ENCODE results near the gene FAM156B.
"Not testable (repeated sequence)": the region's sequence is repeated elsewhere in the genome, so short reads cannot be mapped to it uniquely, and the experiment has no call there.

FAM156B gene, protein sequence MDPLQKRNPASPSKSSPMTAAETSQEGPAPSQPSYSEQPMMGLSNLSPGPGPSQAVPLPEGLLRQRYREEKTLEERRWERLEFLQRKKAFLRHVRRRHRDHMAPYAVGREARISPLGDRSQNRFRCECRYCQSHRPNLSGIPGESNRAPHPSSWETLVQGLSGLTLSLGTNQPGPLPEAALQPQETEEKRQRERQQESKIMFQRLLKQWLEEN

GRCh38 chrX:52896855-52897709 is at the start of gene FAM156B:
TSS of gene FAM156B (plus strand) at chrX:52897330. CDS start at chrX:52907226, 9,896 bp downstream.
- H3K27ac Mint-ChIP-seq; H3K27me3 Mint-ChIP-seq; H3K4me1 Mint-ChIP-seq (ENCODE audit: low read depth); DNase-seq; H3K9me3 Mint-ChIP-seq; H3K4me3 Mint-ChIP-seq; H3K36me3 Mint-ChIP-seq (ENCODE audit: low read depth): not testable (repeated sequence)

DNA sequence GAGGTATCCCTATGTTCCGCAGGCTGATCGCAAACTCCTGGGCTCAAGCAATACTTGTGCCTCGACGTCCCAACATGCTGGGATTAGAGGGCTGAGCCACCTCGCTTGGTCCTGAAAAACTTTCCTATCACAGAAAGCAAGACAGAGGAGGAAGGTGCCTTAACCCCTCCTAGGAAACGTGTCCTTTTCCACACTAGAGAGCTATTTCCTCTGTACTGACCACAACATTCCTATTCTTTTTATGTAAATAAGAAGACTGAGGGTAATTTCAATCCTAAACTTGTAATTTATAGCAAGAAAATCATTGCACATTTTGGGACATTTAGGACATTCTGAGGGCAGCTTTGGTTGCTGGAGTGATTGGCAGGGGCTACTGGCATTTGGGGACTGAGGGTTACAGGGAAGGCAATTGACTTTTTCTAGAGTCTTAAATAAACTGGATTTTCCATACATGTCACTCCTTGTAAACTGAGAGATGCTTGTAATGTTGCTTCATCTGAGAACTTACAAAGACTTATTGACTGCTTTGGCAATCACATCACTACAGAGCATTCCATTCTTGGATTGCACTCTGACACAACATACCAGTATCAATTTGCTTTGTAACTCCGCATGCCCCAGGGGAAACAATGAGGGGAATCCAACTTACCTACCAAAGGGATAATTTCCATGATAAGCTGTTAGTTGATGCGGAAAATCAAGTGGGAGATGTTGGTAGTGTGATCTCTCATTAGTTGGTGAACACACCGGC is 44.8 kb upstream of the FAM156B start:
- Mint-ChIP-seq H3K4me1 (ENCODE audit: low read depth) (no peaks in the 10 kb centered on the region), H3K9me3 (no peaks in the 10 kb centered on the region), H3K27ac (no peak overlapping the region), H3K4me3 (no peak overlapping the region), H3K36me3 (ENCODE audit: low read depth) (no peaks in the 10 kb centered on the region), H3K27me3 (peaks cover 88% of the 10 kb centered on the region)
- DNase-seq: no peak

DNA sequence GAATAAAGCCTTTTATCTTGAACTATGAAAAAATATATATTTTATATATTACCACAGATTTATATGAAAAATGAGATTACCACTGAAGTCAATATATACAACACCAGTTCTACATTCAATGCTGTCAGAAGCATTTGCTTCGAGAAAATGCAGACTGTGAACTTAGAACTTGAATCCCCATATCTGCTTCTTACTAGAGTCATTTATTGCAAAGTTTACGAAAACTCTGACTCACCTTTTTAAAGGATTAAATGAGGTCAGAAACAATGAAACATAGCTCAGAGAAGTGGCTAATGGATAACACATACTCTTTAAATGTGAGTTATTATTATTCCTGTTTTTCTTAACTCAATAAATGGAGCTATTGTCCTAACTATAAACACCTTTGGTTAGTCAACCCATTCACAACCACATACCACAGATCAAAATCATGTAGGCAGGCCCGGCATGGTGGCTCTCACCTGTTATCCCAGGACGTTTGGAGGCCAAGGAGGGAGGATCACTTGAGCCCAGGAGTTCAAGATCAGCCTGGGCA is 40.1 kb upstream of the FAM156B start:
- H3K4me3 Mint-ChIP-seq; DNase-seq; H3K4me1 Mint-ChIP-seq (ENCODE audit: low read depth); H3K27ac Mint-ChIP-seq; H3K36me3 Mint-ChIP-seq (ENCODE audit: low read depth); H3K9me3 Mint-ChIP-seq: not testable (repeated sequence)
- H3K27me3 Mint-ChIP-seq: peaks cover 80% of the 10 kb centered on the region

DNA sequence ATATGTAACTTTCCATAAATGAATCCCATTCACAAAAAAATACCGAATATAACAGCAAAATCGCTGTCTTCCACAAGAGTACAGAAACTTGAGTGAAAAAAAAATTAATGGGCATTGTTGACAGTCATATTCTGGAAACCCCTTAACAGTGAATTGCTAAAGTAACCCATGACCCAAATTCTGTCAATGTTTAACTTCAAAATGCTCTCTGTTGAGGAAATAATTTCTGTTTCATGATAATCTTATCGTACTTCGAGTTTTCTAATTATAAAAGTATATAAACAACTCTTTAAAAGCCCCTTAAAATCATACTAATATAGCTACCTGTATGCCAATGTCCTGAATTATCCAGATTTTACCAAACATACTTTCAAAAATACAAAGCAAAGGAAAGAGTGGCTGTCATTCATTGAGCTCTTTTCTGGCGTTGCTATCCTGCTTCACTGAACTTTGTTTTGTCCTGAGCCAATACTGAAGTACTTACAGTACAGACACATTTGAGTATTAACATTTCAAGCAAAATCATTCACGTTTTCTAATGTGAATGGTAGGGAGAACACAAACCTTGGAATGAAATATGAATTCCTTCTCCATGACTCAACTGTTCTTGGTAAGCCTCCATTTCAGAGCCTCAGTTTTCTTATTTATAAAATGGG is 31.7 kb upstream of the FAM156B start:
- Mint-ChIP-seq H3K36me3 (ENCODE audit: low read depth) (no peaks in the 10 kb centered on the region), H3K27me3 (peaks cover 64% of the 10 kb centered on the region), H3K4me3 (no peak overlapping the region), H3K27ac (no peak overlapping the region), H3K4me1 (ENCODE audit: low read depth) (no peaks in the 10 kb centered on the region), H3K9me3 (no peaks in the 10 kb centered on the region)
- DNase-seq: no peak

DNA sequence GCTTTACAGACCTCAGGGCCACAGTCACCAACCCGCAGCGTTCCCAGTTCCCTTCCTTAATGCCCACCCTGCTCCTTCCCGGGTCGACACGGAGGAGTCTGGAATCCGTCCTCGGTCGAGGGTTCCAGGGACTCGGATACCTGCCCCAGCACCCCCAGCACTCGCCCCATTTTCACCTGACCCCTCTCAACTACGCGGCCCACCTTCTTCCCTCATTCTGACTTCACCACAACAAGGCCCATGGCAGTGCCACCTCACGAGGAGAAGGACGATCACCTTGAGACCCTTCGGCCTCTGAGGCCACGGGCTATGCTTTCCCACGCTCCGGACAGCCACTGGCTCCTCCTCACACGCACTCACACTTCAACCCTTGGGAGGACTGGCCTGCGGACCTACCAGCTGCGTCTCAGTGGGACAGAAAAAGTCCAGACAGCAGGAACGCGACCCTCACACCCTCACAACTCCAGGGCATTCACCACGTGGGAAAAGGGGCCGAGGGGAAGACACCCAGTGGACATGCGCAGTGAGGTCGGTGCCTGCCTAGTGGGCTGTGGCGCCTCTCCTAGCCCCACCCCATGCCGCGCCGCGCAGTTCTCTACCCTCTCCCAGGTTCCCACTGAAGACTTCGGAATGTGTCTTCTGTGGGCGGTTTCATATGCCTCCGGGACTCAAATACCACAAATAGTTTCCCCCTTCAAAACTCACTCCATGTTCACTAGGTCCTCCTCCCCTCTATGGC is 29.4 kb upstream of the FAM156B start, which contains the start of gene XAGE3:
XAGE3 (minus strand) TSS at position 474 of the 739 bp plus-strand sequence. CDS start 950 bp downstream, outside the sequence.
- Mint-ChIP-seq H3K9me3 (no peaks in the 10 kb centered on the region), H3K36me3 (ENCODE audit: low read depth) (no peaks in the 10 kb centered on the region), H3K4me1 (ENCODE audit: low read depth) (no peaks in the 10 kb centered on the region), H3K27me3 (peaks cover 65% of the 10 kb centered on the region), H3K4me3 (no peak within 1 kb of the TSS), H3K27ac (no peak within 1 kb of the TSS)
- DNase-seq: no peak

DNA sequence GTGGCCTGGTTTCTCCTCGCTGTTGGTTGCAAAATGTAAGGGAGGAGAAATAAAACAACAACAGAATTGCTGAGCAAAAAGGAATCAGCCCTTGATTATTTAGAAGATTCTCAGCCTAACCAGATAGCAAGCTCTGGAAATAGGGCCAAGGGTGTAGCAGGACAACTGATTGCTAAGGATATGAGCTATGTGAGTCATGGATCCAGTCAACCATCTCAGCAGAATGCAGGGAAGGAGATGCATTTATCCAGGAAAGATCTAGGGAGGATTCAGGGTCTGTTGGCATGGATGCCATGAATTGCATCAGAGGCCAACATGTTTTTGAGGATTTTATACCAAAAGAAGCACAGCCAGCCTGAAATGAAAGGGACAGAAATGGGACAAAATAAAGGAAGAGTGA is 27.1 kb upstream of the FAM156B start:
- no peaks in the 10 kb centered on the region for H3K36me3 Mint-ChIP-seq (ENCODE audit: low read depth)
- no peak overlapping the region for H3K27ac Mint-ChIP-seq
- DNase-seq: no peak

DNA sequence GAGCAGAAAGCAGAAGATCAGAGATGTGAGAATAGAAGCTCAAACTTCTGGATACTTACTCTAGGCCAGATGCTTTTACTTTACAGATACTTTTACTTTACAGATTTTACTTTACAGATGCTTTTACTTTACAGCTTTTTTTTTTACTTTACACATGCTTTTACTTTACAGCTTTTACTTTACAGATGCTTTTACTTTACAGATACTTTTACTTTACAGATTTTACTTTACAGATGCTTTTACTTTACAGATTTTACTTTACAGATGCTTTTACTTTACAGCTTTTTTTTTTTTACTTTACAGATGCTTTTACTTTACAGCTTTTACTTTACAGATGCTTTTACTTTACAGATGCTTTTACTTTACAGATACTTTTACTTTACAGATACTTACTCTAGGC is 23.3 kb upstream of the FAM156B start:
- peaks cover 77% of the 10 kb centered on the region for H3K27me3 Mint-ChIP-seq

More for the DNA sequence above, 27.1 kb upstream of the FAM156B start:
- Mint-ChIP-seq H3K9me3 (no peaks in the 10 kb centered on the region), H3K4me3 (no peak overlapping the region), H3K27me3 (peaks cover 70% of the 10 kb centered on the region), H3K4me1 (ENCODE audit: low read depth) (no peaks in the 10 kb centered on the region)

DNA sequence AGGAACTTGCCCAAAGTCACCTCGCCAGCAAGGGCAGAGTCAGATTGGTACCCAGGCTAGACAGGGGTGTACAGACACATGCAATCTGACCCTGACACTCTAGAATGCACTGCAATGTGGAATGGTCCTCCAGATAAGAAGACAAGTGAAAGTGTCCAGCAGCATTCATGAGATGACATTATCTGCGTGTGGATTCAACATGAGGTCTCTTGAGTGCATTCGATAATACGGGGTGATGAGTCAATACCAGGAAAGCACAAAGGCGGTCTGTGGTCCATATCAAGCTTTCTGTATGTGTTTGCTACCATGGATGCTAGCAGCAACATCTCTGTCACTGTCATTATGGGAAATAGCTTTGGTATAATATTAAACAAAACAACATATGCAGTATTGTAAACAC is 22.5 kb upstream of the FAM156B start:
- no peak for DNase-seq

More for the DNA sequence above, 23.3 kb upstream of the FAM156B start:
- not testable (repeated sequence) for H3K9me3 Mint-ChIP-seq; H3K4me1 Mint-ChIP-seq (ENCODE audit: low read depth); H3K27ac Mint-ChIP-seq; H3K36me3 Mint-ChIP-seq (ENCODE audit: low read depth); H3K4me3 Mint-ChIP-seq; DNase-seq

GRCh38 chrX:52875436-52875835 is 21.7 kb upstream of the FAM156B start:
- not testable (repeated sequence) for H3K27ac Mint-ChIP-seq; H3K4me1 Mint-ChIP-seq (ENCODE audit: low read depth); H3K36me3 Mint-ChIP-seq (ENCODE audit: low read depth); H3K9me3 Mint-ChIP-seq; H3K4me3 Mint-ChIP-seq; DNase-seq
- H3K27me3 Mint-ChIP-seq: peaks cover 78% of the 10 kb centered on the region

More for the DNA sequence above, 22.5 kb upstream of the FAM156B start:
- H3K27ac Mint-ChIP-seq: no peak overlapping the region
- no peaks in the 10 kb centered on the region for H3K36me3 Mint-ChIP-seq (ENCODE audit: low read depth)
- H3K9me3 Mint-ChIP-seq: no peaks in the 10 kb centered on the region
- no peaks in the 10 kb centered on the region for H3K4me1 Mint-ChIP-seq (ENCODE audit: low read depth)
- no peak overlapping the region for H3K4me3 Mint-ChIP-seq
- H3K27me3 Mint-ChIP-seq: peaks cover 78% of the 10 kb centered on the region

DNA sequence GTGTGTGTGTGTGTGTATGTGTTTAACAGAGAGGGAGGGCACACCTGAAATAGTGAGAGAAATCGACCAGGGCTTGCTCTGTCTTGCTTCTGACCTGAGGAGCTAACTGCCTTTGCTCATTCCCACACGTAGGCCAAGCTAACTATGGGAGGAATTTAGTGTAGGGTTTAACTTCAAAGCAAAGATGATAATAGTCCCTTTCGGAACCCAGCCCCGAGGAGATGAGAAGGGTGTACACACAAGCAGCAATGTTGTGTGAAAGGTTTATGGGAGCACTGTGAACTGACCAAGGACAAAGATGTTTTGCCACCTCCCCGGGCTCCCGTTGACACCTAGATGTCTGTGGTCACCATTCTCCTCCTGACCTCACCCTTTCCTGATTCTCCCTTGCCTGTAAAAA is 20.7 kb upstream of the FAM156B start:
- DNase-seq; H3K36me3 Mint-ChIP-seq (ENCODE audit: low read depth); H3K27ac Mint-ChIP-seq; H3K4me3 Mint-ChIP-seq; H3K9me3 Mint-ChIP-seq; H3K4me1 Mint-ChIP-seq (ENCODE audit: low read depth): not testable (repeated sequence)
- H3K27me3 Mint-ChIP-seq: peaks cover 74% of the 10 kb centered on the region

DNA sequence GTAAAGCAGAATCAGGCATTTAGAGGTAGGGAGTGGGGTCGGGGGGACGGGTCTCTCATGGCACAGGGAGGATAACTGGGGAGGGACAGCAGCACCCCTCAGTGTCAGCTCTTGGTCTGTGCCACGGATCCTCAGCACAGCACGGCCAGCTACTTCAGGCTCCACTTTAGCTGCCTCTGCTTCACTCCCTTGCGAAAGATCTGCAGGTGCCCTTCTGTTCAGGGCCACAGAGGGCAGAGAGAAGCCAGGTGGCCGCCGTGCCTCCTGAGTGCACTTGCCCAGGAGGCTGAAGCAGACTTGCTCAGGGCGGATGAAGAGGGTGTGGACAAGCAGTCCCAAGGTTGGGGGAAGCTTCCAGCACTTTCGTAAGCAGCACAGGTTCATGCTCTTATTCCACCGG is 9.7 kb upstream of the FAM156B start:
- H3K4me3 Mint-ChIP-seq; DNase-seq; H3K27me3 Mint-ChIP-seq; H3K36me3 Mint-ChIP-seq (ENCODE audit: low read depth); H3K4me1 Mint-ChIP-seq (ENCODE audit: low read depth); H3K27ac Mint-ChIP-seq; H3K9me3 Mint-ChIP-seq: not testable (repeated sequence)

- H3K4me3 Mint-ChIP-seq; H3K36me3 Mint-ChIP-seq (ENCODE audit: low read depth); H3K9me3 Mint-ChIP-seq; H3K27ac Mint-ChIP-seq; H3K27me3 Mint-ChIP-seq; DNase-seq; H3K4me1 Mint-ChIP-seq (ENCODE audit: low read depth): not testable (repeated sequence)
Observed at GRCh38 chrX:52888090-52888489, 9.0 kb upstream of the FAM156B start.

DNA sequence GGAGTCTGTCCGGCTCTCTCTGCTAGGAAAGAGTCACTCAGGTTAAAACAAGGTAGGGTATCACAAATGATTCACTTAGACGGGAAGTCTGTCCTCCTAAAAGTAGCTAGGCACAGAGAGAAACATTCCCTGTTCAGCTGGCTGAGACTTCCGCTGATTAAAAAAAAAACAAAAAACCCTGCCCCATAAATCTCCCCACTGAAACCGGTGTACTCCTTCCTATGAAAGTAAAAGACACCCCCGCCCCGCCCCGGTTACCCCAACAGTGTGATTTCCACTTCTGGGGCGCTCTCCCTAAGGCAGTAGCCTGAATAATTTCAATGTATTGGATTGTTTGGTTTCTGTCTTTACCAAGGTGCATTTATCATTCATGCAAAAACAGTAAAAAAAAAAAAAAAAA is 692 bp upstream of the FAM156B start:
- H3K9me3 Mint-ChIP-seq; H3K27me3 Mint-ChIP-seq; H3K4me3 Mint-ChIP-seq; H3K27ac Mint-ChIP-seq; H3K36me3 Mint-ChIP-seq (ENCODE audit: low read depth); H3K4me1 Mint-ChIP-seq (ENCODE audit: low read depth); DNase-seq: not testable (repeated sequence)

GRCh38 chrX:52905531-52905930 is 8.4 kb downstream of the FAM156B start:
- DNase-seq; H3K27me3 Mint-ChIP-seq; H3K27ac Mint-ChIP-seq; H3K9me3 Mint-ChIP-seq; H3K4me1 Mint-ChIP-seq (ENCODE audit: low read depth); H3K4me3 Mint-ChIP-seq; H3K36me3 Mint-ChIP-seq (ENCODE audit: low read depth): not testable (repeated sequence)
